GM19035 (cell line): ENCODE data around the gene SCAMP3.
A peak's percentile ranks its signal among the peaks of the same experiment; 100 is the strongest.
"Not testable (repeated sequence)": the region's sequence is repeated elsewhere in the genome, so short reads cannot be mapped to it uniquely, and the experiment has no call there.

Source experiments
- ATAC-seq: cut with Tn5 transposase; IDR thresholded peaks from one replicate; pipeline ENCODE4 v1.9.1; 2021; ENCODE audit not compliant: unreplicated experiment

The SCAMP3 gene

DNA sequence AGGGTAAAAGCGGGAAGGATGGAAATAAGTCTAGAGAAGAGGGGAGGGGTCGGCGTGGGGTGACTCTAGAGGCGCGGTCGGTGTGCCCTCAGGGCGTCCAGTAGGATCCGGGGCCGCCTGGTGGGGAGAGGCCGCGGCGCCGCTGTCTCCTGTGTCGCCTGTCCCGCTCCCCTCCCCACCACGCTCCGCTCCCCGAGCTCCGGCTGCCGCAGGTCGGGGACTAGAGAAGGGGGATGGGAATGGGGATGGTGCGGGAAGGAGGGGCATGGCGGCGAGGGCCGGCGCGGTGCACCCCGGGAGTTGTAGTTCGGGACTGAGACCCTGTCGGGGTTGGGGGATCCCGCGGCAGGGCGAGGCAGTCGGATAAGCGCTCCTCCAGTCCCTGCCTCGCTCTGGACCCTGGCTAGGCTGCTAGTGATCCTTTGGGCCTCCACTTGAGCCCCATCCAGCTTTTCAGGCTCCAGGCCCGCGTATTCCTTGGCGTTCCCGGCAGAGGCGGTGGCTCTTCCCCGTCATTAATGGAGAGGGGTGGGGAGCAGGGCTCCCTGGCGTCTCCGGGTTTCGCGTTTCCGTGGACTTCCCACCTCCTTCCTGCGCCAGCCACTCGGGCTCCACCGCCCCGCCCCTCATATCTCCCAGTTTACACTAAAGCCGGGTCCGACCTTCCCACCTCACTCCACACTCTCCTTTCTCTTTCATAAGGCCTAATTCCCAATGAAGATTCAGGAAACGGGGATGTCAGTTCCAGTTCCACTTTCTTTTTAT is 6.7 kb downstream of the SCAMP3 start, which contains the start of gene ENTREP3:
ENTREP3 (minus strand) TSS at position 241 of the 765 bp plus-strand sequence. CDS start 606 bp downstream, outside the sequence.
- no peak for ATAC-seq

DNA sequence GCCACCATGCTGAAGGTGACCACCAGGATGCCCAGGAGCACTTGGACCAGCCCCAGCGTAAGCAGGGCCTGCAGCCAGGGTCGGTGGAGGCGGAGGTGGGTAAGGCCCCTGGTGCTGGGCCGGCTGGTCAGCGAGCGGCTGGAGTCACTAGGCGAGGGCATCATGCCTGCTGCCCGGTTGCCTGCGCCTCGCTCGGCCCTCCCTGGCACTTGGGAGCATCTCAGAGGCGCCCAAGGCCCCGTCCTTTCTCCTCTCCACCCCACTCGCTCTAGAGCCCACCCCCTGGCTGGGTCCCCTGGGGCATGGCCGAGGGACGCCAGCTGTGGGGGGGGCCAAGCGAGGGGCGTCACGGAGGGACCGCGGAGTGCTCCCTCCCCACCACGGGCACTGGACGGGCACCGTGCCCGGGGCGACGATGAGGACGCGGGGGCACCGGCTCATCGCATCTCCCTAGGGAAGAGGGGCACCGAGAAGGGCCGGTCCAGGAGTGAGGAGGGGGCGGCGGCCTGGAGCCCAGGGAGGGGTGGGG is 7.4 kb downstream of the SCAMP3 start:
- ATAC-seq = no peak

DNA sequence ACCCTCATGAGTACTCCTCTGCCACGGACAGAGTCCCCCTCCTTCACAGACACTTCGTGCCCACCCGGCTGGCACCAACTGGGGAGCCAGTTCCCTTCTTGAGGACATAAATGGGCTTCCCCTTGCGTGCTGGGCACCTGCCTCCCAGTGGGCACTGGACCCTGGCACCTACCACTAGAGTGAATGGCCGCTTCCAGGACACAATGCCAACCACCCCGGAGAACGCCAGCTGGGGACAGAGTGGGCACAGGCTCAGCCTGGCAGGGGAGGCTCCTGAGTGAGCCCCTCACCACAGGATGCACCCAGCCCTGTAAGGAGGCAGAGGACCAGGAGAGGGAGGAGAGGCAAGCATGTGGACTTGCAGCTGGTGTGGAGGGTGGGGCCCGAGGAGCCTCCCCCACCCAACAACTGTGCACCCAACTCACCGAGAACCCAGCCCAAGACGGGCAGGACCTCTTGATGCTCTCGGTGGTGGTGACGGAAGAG is 7.9 kb downstream of the SCAMP3 start:
- no peak for ATAC-seq

DNA sequence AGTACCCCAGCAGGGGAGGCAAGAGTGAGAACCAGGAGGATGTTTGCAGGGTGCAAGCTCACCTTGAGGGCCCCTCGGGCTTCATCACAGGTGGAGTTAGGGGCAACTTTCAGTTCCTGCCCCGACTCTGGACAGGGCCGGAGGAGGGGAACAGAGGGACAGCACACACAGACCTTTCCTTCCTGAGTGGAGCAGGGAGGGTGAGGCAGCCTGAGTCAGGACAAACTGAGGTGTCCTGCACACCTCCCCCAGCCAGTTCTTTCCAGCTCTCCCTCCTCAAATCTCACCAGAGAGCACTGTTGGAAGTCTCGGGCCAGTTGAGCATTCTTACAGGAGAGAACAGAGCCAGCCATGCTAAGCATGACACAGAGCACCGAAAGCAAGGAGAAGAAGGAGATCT is 8.4 kb downstream of the SCAMP3 start:
- no peak for ATAC-seq

DNA sequence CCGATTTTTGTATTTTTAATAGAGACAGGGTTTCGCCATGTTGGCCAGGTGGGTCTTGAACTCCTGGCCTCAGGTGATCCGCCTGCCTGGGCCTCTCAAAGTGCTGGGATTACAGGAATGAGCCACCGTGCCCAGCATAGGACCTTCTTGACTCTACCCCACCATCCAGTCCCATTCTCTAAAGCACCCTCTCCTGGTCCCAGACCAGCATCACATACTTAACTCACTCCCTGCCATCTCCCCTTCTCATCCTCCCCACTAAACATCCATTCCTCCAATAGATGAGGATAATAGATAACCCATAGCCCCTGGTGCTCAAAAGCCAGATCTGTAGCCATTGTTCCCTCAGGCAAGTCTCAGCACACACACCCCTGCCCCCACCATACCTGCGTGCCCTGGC is 9.0 kb downstream of the SCAMP3 start:
- no peak for ATAC-seq

DNA sequence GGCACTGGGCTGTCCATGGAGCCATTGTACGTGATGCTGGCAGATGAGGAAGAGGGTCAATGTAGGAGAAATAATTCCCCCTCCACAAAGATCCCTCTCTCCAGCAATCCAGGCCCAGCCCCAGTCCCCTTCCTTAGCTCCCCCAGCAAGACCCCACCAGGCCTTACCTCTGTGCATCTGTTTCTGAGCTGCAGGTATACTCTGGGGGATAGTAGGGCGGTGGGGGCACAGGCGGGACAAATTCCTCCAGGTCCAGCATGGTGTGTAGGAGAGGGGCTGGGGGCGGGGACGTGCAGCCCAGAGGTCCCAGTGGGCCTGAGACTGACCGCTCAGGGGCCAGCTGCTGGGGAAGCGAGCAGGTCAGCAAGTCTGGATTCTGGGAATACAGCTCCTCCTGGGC is 10.6 kb downstream of the SCAMP3 start:
- no peak for ATAC-seq

DNA sequence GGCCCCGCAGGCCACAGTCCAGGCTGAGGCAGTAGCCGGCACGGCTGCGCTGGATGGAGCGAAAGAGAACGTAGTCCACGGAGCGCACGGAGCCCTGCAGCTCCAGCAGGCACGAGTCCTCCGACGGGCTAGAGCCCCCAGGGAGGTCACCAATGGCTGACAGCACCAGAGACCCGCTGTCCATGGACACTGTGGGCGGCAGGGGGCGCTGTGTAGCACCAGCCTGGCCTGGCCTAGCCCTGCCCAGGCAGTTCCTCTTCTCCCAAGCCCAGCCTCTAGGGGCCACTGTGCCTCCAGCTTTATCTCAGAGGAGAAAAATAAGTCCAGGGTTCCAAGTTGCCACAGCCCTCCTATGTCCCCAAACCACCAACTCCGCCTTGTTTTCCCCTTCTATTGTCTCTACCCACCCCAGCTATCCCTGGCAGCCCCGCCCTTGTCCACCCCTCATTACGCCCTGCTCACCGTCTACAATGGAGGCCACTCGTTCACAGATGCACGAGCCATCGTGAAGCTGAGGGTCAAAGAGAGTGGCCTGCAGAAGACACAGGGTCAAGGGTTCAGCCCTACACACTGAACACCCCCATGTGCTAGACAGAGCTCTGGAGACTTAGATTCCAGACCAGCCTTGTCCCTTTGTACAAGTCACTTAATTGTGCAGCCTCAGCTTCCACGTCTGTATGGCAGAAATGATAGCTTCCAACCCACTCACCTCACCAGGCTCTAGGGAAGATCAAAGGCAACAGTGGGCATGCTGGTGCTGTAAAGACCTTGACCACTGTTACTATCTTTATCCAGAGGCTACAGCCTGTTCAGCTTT is 11.3 kb downstream of the SCAMP3 start:
- ATAC-seq = peak; percentile 86

DNA sequence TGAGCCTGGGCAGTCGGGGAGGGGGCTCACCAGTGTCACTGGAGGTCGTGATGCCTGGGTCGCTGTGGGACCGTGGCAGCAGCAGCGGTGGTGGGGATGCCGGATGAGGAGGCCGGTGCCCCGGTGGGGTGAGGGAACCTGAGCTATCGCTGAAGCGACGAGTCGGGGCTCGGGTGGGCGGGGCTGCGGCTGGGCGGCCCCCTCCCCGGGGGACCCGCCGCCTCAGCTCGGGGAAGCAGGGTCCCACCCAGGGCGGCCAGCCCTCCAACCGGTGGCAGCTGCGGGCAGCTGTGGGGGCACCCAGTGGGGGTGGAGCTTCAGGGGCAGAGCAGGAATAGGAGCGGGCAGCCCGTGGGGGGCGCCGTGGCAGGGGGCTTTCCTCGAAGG is 11.9 kb downstream of the SCAMP3 start:
- ATAC-seq = peak; percentile 5

DNA sequence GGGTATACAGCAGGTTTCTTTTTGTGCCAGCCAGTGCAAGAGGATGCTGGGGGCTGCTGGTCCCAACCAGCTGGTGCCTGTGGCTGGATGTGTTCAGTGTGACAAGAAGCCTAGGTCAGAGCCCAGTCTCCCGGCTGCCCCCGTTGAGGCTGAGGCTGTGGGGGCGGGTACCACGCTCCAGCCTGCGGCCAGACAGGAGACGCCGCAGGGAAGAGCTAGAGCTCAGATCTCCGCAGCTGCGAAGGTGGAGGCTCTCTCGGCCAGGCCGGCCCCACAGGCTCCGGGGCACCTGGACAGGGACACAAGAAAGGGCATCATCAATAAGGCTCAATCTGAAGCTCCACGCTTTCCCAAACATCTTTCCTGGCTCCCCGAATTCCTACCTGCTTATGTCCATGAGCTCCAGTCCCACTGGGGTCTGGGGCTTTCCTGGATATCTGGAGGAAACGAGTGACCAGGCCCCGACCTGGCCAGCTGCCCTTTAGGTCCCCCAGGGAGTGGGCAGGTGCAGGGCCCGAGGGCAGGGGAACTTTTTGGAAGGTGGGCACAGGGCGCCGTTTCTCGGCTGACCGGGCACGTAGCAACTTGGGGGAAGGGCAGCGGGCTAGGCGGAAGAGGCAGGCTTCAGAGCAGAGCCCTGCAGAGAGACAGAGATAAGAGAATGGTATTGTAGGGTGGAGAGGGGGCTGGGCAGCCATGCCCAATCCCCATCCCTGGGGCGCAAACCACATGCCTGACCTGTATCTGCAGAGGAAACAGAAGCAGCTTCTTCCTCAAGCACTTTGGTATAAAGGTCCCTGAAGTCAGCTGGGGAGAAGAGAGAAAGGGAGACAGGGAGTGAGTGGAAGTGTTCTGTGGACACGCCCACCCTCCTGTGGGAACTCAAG is 14.2 kb downstream of the SCAMP3 start:
- ATAC-seq = no peak

DNA sequence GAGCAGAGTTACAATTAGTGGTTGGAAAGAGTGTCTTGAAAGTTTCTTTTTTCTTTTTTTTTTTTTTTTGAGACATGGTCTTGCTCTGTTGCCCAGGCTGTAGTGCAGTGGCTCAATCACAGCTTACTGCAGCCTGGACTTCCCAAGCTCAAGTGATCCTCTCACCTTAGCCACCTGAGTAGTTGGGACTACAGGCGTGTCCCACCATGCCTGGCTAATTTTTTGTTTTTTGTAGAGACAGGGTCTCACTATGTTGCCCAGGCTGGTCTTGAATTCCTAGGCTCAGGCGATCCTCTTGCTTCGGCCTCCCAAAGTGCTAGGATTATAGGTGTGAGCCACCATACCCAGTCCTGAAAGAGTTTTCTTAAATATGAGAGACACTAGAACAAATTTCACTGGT is 15.4 kb downstream of the SCAMP3 start:
- not testable (repeated sequence) for ATAC-seq

DNA sequence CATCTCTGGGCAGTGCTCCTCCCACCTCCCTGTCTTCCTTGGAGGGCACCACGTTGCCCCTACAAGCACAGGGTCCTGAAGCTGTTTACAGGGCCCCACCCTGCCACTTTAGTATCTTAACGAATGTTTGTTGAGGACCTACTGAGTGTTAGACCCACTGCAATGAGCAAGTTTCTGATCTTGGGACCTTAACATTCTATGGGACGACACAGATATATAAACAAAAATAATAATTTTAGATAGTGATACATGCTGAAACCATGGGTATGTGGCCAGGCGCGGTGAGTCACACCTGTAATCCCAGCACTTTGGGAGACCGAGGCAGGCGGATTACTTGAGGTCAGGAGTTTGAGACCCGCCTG is 17.0 kb downstream of the SCAMP3 start:
- ATAC-seq = no peak

DNA sequence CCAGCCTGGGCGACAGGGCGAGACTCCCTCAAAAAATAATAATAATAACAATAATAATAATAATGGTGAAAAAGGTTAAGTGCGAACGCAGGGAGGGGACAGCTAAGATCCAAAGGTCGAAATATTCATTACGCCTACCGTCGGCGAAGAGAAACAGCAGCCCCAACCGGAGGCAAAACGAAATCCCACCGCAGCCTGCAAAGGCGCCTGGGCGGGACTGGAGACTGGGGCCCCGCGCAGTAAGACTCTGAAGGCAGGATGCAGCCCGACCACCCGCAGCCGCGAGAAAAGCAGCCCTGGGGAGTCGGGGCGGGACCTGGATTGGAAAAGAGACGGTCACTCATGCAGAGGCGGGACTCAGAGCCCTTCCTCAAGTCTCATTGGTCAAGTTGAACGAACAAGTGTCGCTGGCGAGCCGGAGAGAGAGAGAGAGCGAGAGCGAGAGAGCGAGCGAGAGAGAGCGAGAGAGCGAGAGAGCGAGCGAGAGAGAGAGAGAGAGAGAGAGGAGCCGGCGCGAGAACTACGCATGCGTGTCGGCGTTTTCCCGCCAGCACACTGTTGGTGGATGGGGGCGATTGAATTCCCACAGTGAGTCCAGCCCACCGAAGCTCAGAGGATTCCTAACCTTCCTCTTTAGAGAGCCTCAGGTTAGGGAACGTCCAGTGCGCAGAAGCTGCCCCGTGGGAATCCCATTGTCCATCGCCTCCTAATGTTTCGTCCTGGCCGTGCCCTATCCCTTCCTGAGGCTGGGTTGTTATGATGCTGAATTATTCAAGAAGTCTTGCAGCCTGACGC is 17.6 kb downstream of the SCAMP3 start:
- peak; percentile 91 for ATAC-seq

DNA sequence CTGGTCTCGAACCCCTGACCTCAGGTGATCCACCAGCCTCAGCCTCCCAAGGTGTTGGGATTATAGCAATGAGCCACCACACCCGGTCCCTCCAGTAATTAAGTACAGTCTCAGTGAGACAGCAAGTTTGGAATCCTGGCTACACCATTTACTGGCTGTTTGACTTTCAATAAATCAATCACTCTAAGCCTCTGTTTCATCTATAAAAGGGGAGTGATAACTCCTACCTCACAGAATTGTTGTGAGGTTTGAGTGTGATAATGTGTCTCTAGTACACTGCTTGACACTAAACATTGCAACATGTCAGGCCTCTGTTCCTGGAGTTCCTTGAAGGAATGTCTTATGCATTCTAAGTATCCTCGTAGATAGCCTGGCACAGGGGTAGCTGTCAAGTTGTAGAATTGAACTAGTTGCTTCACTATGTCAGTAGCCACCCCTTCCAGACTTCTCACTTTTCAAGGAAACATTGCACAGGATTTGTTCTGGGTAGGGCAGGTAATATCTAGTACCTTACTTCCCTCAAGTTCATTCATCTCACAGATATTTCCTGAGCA is 19.3 kb downstream of the SCAMP3 start:
- no peak for ATAC-seq

DNA sequence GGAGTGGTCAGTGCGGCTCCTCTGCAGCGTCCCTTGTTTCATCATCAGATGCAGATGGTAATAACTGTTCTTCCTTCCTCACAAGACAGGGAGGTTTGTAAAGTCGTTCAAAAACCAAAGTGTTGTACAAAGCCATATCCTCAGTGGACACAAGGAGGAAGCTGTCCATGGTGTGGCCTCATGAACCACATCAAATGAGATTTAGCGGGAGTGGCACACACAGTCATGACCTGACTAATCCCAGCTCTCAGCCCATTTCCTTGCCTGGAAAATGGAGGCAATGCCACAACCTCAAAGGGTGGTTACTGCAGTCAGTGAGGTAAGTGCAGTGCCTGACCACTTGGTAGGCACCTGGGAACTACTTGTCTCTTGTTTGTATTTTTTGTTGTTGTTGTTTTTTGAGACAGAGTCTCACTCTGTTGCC is 20.3 kb downstream of the SCAMP3 start:
- ATAC-seq = no peak

DNA sequence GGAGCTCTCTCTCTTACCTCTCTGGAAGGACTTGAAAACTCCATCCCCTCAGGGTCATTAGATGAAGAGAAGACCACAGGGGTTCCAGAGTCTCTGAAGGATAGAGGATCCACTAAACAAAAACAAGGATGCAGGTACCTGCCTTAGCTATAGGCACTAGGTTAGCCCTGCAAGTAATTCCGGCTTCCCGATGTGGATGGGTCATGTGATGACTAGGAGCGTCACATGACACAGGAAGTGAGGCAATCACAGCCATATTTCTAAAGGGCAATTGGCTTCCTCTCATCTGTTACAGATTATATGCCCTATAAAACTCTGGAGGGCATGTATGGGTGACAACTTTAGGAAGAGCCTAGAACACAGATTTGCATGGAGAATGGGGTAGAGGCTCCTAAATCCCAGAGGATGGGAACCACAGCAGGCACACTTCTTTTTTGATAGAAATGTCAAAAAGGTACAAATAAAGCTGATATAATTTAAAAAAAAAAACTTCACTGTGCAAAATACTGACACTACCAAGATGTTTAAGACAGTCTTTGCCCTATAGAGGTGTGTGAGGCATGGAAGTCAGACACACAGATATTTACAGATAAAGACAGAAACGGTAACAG is 21.0 kb downstream of the SCAMP3 start:
- ATAC-seq = no peak

DNA sequence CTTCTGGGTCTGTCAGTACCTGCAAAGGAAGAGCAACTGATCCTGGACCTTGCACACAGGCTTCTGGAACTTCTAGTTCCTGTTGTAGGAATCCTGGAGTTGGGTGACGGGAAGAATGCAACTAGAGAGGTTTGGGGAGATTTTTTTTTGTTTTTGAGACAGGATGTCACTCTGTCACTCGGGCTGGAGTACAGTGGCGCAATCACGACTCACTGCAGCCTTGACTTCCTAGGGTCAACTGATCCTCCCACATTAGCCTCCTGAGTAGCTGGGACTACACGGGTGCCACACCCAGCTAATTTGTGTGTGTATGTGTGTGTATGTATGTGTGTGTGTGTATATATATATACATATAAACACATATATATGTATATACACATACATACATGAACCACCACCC is 25.7 kb downstream of the SCAMP3 start:
- ATAC-seq = no peak

DNA sequence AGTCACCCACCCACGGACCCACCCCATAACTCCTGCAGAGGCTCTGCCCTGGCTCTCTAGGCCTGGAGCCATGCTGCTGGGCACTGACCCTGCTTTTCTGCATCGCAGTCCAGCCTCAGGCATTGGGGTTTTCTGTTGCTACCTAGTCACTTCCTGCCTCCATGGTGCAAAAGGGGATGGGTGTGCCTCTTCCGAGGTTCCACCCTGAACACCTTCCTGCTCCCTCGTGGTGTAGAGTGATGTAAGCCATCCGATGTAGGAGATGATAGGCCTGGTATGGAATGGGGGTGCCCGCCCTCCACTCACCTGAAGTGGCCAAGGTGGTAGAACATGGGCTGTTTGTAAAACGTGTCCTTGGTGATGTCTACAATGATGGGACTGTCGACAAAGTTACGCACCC is 26.8 kb downstream of the SCAMP3 start:
- ATAC-seq = not testable (repeated sequence)

DNA sequence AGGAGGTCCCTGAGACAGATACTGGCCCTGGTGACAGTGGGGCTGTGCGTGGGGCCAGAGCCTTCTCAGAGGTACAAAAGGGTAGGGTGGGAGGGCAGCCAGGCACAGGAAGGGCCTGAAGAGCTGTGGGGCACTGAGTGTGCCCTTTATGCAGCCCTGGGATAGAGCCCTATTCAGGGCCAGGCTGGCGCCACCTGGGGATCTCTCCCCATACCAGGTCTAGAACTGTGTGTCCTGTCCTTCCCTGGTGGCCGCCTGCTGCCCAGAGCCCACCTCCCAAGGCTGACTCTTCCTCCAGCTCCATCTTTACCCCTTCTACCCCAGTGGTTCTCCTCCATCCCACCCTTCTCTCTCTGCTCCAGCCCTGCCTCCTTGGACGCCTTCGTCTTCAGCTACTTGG is 28.7 kb downstream of the SCAMP3 start:
- not testable (repeated sequence) for ATAC-seq
